Islet of Langerhans (tissue), 1 donor: ENCODE measurements around the gene CALN1.
"Not testable (repeated sequence)": the region's sequence is repeated elsewhere in the genome, so short reads cannot be mapped to it uniquely, and the experiment has no call there.

Experiments used
- FAIRE-seq: peaks from one replicate; lab custom pipeline; 2011; peaks lifted over from hg19 to GRCh38; lab: Jason Lieb, UNC

The CALN1 gene

GRCh38 chr7:72092769-72093168, 319.4 kb downstream of the CALN1 start:
- FAIRE-seq, result no peak

- FAIRE-seq, result no peak
Measured at GRCh38 chr7:72087926-72088325, 324.2 kb downstream of the CALN1 start.

- no peak for FAIRE-seq
Measured at GRCh38 chr7:72080865-72081510, 331.1 kb downstream of the CALN1 start.

GRCh38 chr7:72080341-72080766, 331.8 kb downstream of the CALN1 start:
- FAIRE-seq, result no peak

- no peak for FAIRE-seq
Measured at GRCh38 chr7:72078856-72079255, 333.3 kb downstream of the CALN1 start.

GRCh38 chr7:72078301-72078700, 333.8 kb downstream of the CALN1 start:
- FAIRE-seq, result no peak

- no peak for FAIRE-seq
Measured at GRCh38 chr7:72077786-72078185, 334.4 kb downstream of the CALN1 start.

- FAIRE-seq, result no peak
Measured at GRCh38 chr7:72072901-72073300, 339.2 kb downstream of the CALN1 start.

- no peak for FAIRE-seq
Measured at GRCh38 chr7:72069263-72069662, 342.9 kb downstream of the CALN1 start.

- FAIRE-seq, result not testable (repeated sequence)
Measured at GRCh38 chr7:72065764-72066163, 346.4 kb downstream of the CALN1 start.

- no peak for FAIRE-seq
Measured at GRCh38 chr7:72064916-72065315, 347.2 kb downstream of the CALN1 start.

GRCh38 chr7:72063330-72063729, 348.8 kb downstream of the CALN1 start:
- no peak for FAIRE-seq

GRCh38 chr7:72062666-72063065, 349.5 kb downstream of the CALN1 start:
- FAIRE-seq, result no peak

GRCh38 chr7:72059925-72060324, 352.2 kb downstream of the CALN1 start:
- FAIRE-seq, result no peak

- no peak for FAIRE-seq
Measured at GRCh38 chr7:72058579-72058978, 353.6 kb downstream of the CALN1 start.

- no peak for FAIRE-seq
Measured at GRCh38 chr7:72057796-72058195, 354.3 kb downstream of the CALN1 start.

GRCh38 chr7:72057231-72057630, 354.9 kb downstream of the CALN1 start:
- FAIRE-seq, result no peak

GRCh38 chr7:72055426-72055825, 356.7 kb downstream of the CALN1 start:
- no peak for FAIRE-seq

GRCh38 chr7:72053292-72053691, 358.8 kb downstream of the CALN1 start:
- no peak for FAIRE-seq

GRCh38 chr7:72048420-72048819, 363.7 kb downstream of the CALN1 start:
- FAIRE-seq, result no peak

- no peak for FAIRE-seq
Measured at GRCh38 chr7:72042855-72043254, 369.3 kb downstream of the CALN1 start.

- FAIRE-seq, result no peak
Measured at GRCh38 chr7:72040641-72041040, 371.5 kb downstream of the CALN1 start.

GRCh38 chr7:72039460-72039859, 372.7 kb downstream of the CALN1 start:
- FAIRE-seq, result no peak

GRCh38 chr7:72038022-72038732, 374.0 kb downstream of the CALN1 start:
- no peak for FAIRE-seq
